Thyroid gland (tissue), 4 donors: ENCODE measurements around the gene BMPR1B.

Source experiments
- CTCF ChIP-seq, 6 experiments: fragments of 200-600 bp in 3 of 6; fragments of 450-650 bp in 3 of 6; sonication (generic) in 3 of 6; IDR thresholded peaks; one replicate each; pipeline ENCODE4 v1.5.1; 2016 to 2019; ENCODE audit warnings: antibody characterized with exemption in 6 of 6, mild to moderate bottlenecking in 2 of 6, inconsistent platforms in 1 of 6, moderate library complexity in 1 of 6
- POLR2A ChIP-seq, 2 donors: fragments of 450-650 bp; IDR thresholded peaks; one replicate each; pipeline ENCODE4 v1.6.1; 2017; ENCODE audit warnings: antibody characterized with exemption in 2 of 2, mild to moderate bottlenecking in 2 of 2, moderate library complexity in 1 of 2

GRCh38 chr4:94721310-94721709 lies 36.4 kb upstream of the BMPR1B start:
- TF ChIP-seq POLR2A (IDR thresholded peaks at IDR 0.05) (no peak), CTCF (IDR thresholded peaks at IDR 0.05) (no peak)
